MCF 10A (cell line): ENCODE data around the gene CCDC106. TPM values are rescaled to one million over a fixed set of nuclear protein-coding genes. Genes with fewer than 3 reads are reported as not detected.
A peak's percentile ranks its signal among the peaks of the same experiment; 100 is the strongest.

Experiments
- BruUV-seq: library from RNA; stranded (reverse); fragments of 400-500 nt; replicated peaks from 2 replicates; lab custom pipeline; 2021; lab: Mats Ljungman, UMichigan
- CTCF ChIA-PET: fragments of 300-600 bp; sonication (Branson Sonifier 250); formaldehyde crosslinking; extraction: SDS; loops from one replicate; lab custom pipeline; 2021; ENCODE audit warnings: antibody characterized with exemption, inconsistent platforms; lab: Yijun Ruan, JAX
- POLR2A ChIA-PET: fragments of 300-600, 350-650 bp; sonication (Branson Sonifier 250); formaldehyde crosslinking; extraction: SDS; loops from one replicate; lab custom pipeline; 2020; ENCODE audit warnings: antibody characterized with exemption, inconsistent platforms; lab: Yijun Ruan, JAX
- DNase-seq: peaks from one replicate; pipeline ENCODE4 v3.0.0-alpha.2; 2018; ENCODE audit not compliant: unreplicated experiment
- H3K27ac Mint-ChIP-seq: one replicate; pipeline ENCODE4 v1.8.0; 2022; ENCODE audit warnings: mild to moderate bottlenecking, low read depth, mixed read lengths; ENCODE audit not compliant: unreplicated experiment
- H3K27me3 Mint-ChIP-seq: one replicate; pipeline ENCODE4 v1.8.0; 2022; ENCODE audit warnings: mixed read lengths; ENCODE audit not compliant: insufficient read depth, unreplicated experiment
- H3K36me3 Mint-ChIP-seq: one replicate; pipeline ENCODE4 v1.8.0; 2022; ENCODE audit warnings: mild to moderate bottlenecking, moderate library complexity, mixed read lengths; ENCODE audit not compliant: insufficient read depth, unreplicated experiment
- H3K4me1 Mint-ChIP-seq: one replicate; pipeline ENCODE4 v1.8.0; 2022; ENCODE audit warnings: mixed read lengths; ENCODE audit not compliant: insufficient read depth, unreplicated experiment
- H3K4me3 Mint-ChIP-seq: one replicate; pipeline ENCODE4 v1.8.0; 2022; ENCODE audit warnings: mild to moderate bottlenecking, moderate library complexity, mixed read lengths; ENCODE audit not compliant: unreplicated experiment
- H3K9me3 Mint-ChIP-seq: one replicate; pipeline ENCODE4 v1.8.0; 2022; ENCODE audit warnings: mixed read lengths; ENCODE audit not compliant: unreplicated experiment
- intact Hi-C: fragments of 100-400 bp; cut with micrococcal nuclease; formaldehyde crosslinking; loops from 2 replicates; pipeline ENCODE4 v1.14.1; 2022
- total RNA-seq: library from RNA; stranded (reverse); gene quantifications from 2 replicates; pipeline ENCODE4 v1.2.3, GENCODE V29; 2022
- TF ChIP-seq, protein P1 (sequence below): fragments of 200-600 bp; IDR thresholded peaks from one replicate; pipeline ENCODE4 v1.8.0; 2022; ENCODE audit warnings: antibody characterized with exemption, mild to moderate bottlenecking; ENCODE audit not compliant: unreplicated experiment

CCDC106 gene
- total RNA-seq, 1 experiment from 2014 or later, result 2.5 TPM

DNA sequence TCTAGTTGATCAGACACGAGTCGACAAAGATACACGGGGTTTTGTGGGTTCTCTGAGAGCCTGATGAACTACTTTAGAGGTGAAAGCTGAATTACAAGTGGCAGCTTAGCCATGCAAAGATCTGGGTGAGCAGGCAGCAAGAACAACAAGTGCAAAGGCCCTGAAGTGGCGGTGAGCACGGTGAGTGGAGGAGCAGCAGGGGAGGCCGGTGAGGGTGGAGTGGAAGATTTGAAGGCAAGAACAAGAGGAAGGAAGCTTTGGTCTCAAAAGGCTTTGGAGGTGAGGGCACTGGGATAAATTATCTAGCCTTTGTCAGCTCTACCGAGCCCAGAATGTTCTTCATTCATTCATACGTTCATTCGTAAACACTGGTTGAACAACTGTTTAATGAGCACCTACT lies 41.2 kb upstream of the CCDC106 start:
- CTCF ChIA-PET, result interaction anchor here (0.7 to 4.5 kb wide), 24 partner anchors 11 to 392 kb away, joined by 3 to 32 read pairs (median 6); partner anchors contain the start of genes ZNF628 and ZNF784
- BruUV-seq, result TSS peak; percentile 25
- POLR2A ChIA-PET, result interaction anchor here (0.8 to 2.2 kb wide), 8 partner anchors 10 to 268 kb away, joined by 4 to 15 read pairs (median 8); partner anchors contain the start of genes KMT5C, U2AF2 and ZNF784
- no peak for DNase-seq
- intact Hi-C loops, result loop anchor here (1.0 to 5.0 kb wide), 3 partner anchors 17 to 1415 kb away; partner anchors contain the start of genes TSEN34 and ZNF784
- Mint-ChIP-seq H3K36me3 (peaks cover 32% of the 10 kb centered on the region), H3K27me3 (no peaks in the 10 kb centered on the region), H3K9me3 (no peaks in the 10 kb centered on the region), H3K4me1 (peaks cover 36% of the 10 kb centered on the region), H3K4me3 (peak overlapping the region; percentile 84), H3K27ac (peak overlapping the region; percentile 83)
- TF ChIP-seq, protein P1, sequence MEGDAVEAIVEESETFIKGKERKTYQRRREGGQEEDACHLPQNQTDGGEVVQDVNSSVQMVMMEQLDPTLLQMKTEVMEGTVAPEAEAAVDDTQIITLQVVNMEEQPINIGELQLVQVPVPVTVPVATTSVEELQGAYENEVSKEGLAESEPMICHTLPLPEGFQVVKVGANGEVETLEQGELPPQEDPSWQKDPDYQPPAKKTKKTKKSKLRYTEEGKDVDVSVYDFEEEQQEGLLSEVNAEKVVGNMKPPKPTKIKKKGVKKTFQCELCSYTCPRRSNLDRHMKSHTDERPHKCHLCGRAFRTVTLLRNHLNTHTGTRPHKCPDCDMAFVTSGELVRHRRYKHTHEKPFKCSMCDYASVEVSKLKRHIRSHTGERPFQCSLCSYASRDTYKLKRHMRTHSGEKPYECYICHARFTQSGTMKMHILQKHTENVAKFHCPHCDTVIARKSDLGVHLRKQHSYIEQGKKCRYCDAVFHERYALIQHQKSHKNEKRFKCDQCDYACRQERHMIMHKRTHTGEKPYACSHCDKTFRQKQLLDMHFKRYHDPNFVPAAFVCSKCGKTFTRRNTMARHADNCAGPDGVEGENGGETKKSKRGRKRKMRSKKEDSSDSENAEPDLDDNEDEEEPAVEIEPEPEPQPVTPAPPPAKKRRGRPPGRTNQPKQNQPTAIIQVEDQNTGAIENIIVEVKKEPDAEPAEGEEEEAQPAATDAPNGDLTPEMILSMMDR, result no peak

- DNase-seq, result no peak
- H3K27me3 Mint-ChIP-seq, result no peaks in the 10 kb centered on the region
- CTCF ChIA-PET, result interaction anchor here (1.3 kb wide), 1 partner anchor 142 kb away, joined by 3 read pairs; no protein-coding TSS in a partner anchor
- TF ChIP-seq, protein P1, result no peak
- BruUV-seq, result no TSS peak
- no peaks in the 10 kb centered on the region for H3K9me3 Mint-ChIP-seq
- H3K4me3 Mint-ChIP-seq, result no peak overlapping the region
- H3K36me3 Mint-ChIP-seq, result peaks cover 37% of the 10 kb centered on the region
- intact Hi-C loops, result loop anchor here (5.0 kb wide), 1 partner anchor 1417 kb away; the partner anchor contains the start of gene TSEN34
- no peak overlapping the region for H3K27ac Mint-ChIP-seq
- POLR2A ChIA-PET, result no interaction called here
- H3K4me1 Mint-ChIP-seq, result peaks cover 28% of the 10 kb centered on the region
Observed at GRCh38 chr19:55609326-55609725, 38.7 kb upstream of the CCDC106 start.

- H3K36me3 Mint-ChIP-seq, result peaks cover 27% of the 10 kb centered on the region
- no peak for DNase-seq
- POLR2A ChIA-PET, result interaction anchor here (1.1 kb wide), 1 partner anchor 17 kb away, joined by 3 read pairs; no protein-coding TSS in a partner anchor
- H3K27ac Mint-ChIP-seq, result no peak overlapping the region
- TF ChIP-seq, protein P1, result no peak
- CTCF ChIA-PET, result interaction anchor here (0.6 to 2.0 kb wide), 4 partner anchors 12 to 1130 kb away, joined by 3 to 4 read pairs (median 4); partner anchors contain the start of gene FIZ1
- intact Hi-C loops, result no loop called here
- no TSS peak for BruUV-seq
- H3K9me3 Mint-ChIP-seq, result no peaks in the 10 kb centered on the region
- H3K4me3 Mint-ChIP-seq, result no peak overlapping the region
- H3K27me3 Mint-ChIP-seq, result no peaks in the 10 kb centered on the region
- H3K4me1 Mint-ChIP-seq, result peaks cover 16% of the 10 kb centered on the region
Observed at GRCh38 chr19:55611300-55611982, 36.6 kb upstream of the CCDC106 start.

DNA sequence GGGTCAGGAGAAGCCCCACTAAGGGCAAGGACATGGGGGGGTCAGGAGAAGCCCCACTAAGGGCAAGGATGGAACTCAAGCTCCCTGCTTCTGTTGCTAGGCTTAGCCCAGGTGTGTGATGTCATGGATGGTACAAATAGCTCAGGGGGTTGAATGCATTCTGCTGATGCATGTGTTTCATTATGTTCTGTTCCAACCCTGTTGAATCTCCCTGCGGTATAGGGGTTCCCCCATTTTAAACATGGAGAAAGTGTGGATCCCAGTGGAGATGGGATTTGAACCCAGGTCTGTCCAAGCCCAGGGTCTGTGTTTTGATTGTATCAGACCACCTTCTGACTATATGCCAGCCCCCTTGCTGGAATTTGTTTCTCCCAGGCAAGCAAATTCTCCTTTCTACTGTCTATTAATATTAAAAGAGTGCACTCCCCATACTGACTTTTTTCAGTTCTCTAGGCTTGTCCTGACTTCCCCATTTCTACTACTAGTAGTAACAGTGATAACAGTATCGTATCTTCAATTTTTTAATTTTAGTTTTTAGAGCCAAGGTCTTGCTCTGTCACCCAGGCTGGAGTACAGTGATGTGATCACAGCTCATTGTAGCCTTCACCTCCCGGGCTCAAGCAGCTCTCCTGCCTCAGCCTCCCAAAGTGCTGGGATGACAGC lies 35.9 kb upstream of the CCDC106 start:
- no peak overlapping the region for H3K27ac Mint-ChIP-seq
- POLR2A ChIA-PET, result interaction anchor here (0.6 to 1.1 kb wide), 2 partner anchors 8 to 16 kb away, joined by 3 read pairs; no protein-coding TSS in a partner anchor

More for the DNA sequence above, 35.9 kb upstream of the CCDC106 start:
- TF ChIP-seq, protein P1, result no peak
- no peaks in the 10 kb centered on the region for H3K9me3 Mint-ChIP-seq
- no peaks in the 10 kb centered on the region for H3K27me3 Mint-ChIP-seq
- CTCF ChIA-PET, result interaction anchor here (0.6 to 2.0 kb wide), 3 partner anchors 13 to 107 kb away, joined by 3 to 4 read pairs (median 4); partner anchors contain the start of gene FIZ1
- H3K4me3 Mint-ChIP-seq, result no peak overlapping the region
- peaks cover 9% of the 10 kb centered on the region for H3K4me1 Mint-ChIP-seq
- intact Hi-C loops, result no loop called here
- no TSS peak for BruUV-seq
- DNase-seq, result no peak
- peaks cover 22% of the 10 kb centered on the region for H3K36me3 Mint-ChIP-seq
